ENCODE data around the gene AP2A2.
A peak's percentile ranks its signal among the peaks of the same experiment; 100 is the strongest.

Gene AP2A2

DNA sequence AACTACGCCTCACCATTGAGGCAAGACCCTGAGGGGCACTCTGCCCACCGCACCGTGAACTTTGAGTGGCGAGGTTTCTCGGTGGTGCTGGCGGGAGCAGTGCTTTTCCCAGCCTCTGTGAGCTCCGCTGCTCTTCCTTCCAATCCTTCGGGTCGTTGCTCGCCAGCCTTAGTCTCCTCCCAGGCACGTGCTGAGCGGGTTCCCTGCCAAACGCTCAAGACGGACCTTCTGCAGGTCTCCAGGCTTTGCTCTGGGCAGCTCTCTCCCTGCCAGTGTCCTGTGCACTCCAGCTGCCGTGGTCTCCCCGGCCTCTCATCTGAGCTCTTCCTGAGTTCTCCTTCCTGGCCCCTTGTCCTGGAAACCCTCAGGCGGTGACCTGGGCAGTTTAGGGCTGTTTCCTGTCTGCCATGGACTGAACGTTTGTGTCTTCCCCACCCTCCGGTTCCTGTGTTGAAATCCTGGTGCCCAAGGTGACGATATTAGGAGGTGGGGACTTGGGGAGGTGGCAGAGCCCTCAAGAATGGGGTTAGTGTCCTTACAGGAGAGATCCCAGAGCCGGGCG, 122.0 kb downstream of the AP2A2 start:
- no peak for DNase-seq

- no peak for DNase-seq
Measured at GRCh38 chr11:1048375-1049070, 122.9 kb downstream of the AP2A2 start.

GRCh38 chr11:1049071-1049405, 123.4 kb downstream of the AP2A2 start:
- no peak for DNase-seq

- no peak for DNase-seq
Measured at GRCh38 chr11:1049431-1049891, 123.8 kb downstream of the AP2A2 start.

- no peak for DNase-seq
Measured at GRCh38 chr11:1049911-1050580, 124.4 kb downstream of the AP2A2 start.

GRCh38 chr11:1050581-1051355, 125.1 kb downstream of the AP2A2 start:
- DNase-seq: peak; percentile 53

GRCh38 chr11:1051356-1052132, 125.9 kb downstream of the AP2A2 start:
- DNase-seq: no peak

GRCh38 chr11:1052133-1053011, 126.7 kb downstream of the AP2A2 start:
- DNase-seq: no peak

GRCh38 chr11:1053121-1053901, 127.6 kb downstream of the AP2A2 start:
- no peak for DNase-seq

DNA sequence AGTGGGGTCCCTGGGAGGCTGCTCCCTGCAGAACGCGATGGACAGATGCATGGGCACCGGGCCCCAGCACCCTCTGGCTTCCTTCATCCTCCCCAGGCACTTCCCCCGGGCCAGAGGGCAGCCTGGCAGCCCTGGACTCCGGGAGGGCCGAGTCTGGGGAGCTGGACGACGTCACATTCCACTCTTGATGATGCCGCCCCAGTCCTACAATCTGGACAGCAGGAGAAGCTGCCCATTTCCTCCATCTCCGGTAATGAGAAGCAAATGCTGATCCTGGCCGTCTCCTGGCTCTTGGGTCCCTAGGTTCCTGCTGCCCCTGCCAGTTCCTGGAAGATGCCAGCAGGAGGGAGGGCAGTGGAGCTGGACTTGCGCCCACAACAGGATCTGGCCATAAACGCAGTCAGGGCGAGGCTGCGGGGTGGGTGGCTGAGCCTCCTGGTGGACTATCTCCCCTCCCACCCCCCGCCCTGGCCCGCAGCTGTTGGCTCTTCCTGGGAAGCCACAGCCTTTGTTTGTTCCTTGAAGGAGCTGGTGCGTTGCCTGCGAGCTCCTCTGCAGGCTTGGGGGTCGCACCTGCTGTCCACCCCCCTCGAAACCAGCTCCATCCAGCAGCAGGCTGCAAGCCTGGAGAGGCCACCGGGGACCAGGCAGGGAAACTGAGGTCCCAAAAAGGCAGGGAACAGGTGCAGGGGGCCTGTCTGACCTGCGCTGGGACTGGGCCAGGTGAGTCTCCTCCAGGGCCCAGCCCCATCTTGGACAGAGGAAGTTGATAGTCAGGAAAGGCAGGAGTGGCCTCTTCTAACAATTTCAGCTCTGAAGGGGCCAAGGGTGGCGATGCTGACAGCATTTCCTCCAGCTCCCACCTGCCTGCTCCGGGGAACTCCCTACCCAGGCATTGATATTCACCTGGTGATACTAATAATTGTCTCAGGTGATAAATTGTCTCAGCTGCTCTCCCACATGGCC, 128.8 kb downstream of the AP2A2 start:
- DNase-seq: no peak

DNA sequence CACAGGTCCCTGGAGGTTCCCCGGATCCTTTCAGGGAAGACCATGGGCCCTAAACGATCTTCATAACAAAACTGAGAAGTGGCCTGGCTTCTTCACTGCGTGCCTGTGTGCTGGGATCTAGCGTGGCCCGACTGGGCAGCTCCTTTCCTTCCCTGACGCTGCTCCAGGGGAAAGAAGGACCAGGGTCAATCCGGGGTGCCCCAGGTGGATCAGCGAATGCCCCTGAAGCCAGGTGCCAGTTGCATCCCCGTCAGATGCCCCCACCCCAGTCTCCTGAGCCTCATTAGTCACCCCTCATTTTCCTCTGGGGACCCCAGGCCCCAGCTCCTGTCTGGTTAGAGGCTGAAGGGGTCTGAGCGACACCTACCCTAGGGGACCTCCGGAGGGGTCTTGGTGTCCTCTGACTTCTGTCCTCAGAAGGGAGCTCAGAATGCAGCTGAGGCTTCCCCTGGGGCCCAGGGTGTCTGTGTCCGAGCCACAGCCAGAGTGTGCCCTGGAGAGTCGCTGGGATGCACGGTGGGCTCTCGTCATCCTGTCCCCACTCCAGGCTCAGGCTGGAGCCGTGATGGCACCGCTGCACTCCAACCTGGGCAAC, 129.5 kb downstream of the AP2A2 start:
- DNase-seq: no peak

GRCh38 chr11:1055990-1056771, 130.5 kb downstream of the AP2A2 start:
- no peak for DNase-seq

DNA sequence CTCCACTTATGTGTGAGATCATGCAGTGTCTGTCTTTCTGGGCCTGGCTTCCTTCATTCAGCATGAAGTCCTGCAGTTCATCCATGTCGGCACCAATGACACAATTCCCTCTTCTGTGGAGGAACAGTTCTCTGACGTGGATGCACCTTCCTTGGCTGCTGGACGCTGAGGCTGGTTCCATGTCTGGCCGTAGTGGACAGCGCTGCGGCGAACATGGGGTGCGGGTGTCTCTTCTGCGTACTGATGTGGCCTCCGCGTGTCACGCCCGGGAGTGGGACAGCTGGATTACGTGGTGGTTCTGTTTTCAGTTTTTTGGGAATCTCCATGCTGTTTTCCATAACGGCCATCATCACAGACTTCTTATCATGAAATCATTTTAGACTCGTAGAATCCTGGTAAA, 132.1 kb downstream of the AP2A2 start:
- DNase-seq: no peak

DNA sequence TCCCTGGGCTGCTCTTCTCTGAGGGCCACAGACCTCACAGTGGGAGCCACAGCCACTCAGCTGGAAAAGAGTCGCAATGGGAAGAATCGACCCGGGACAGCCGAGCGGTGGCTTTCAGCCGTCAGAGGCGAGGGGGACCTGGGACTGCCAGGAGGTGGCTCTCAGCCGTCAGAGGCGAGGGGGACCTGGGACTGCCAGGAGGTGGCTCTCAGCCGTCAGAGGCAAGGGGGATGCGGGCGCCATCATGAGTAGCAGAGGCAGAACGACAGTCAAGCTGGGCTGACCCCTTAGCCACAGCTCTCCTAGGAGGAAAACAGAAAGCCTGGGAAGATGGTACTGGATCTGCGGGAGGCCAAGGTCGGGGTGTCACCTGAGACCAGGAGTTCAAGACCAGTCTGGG, 134.1 kb downstream of the AP2A2 start:
- no peak for DNase-seq

DNA sequence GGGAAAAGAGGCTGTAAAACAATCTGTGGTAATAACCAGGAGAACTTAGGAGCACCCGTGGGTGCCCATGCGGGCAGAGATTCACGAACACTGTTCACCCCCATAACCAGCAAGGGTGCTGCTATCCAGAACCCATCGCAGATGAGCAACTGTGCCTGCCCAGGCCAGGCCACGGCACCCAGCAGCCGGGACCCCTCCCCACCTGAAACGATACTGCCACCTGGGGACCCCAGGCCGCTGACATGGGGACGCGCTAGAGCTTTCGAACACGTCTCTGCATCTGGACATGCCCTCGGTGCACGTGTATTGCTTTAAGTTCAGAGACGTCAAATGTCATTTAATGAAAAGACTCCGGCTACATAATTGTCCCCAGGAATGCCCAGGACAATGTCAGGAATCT, 134.7 kb downstream of the AP2A2 start:
- no peak for DNase-seq

GRCh38 chr11:1060852-1061616, 135.4 kb downstream of the AP2A2 start:
- no peak for DNase-seq

Measured in DMS153 (cell line).